GM12878 (cell line): ENCODE measurements around the gene C21orf58. TPM values are rescaled to one million over a fixed set of nuclear protein-coding genes. Genes with fewer than 3 reads are reported as not detected.

Experiments used
- ATAC-seq: fragments of 200-7000 bp; cut with Tn5 transposase; 3 replicates; pipeline ENCODE4 v1.9.1; 2020; ENCODE audit warnings: mild to moderate bottlenecking, moderate library complexity
- BruUV-seq: library from RNA; stranded (reverse); fragments of 400-500 nt; replicated peaks from 2 replicates; lab custom pipeline; 2021; lab: Mats Ljungman, UMichigan
- CTCF ChIA-PET: fragments of 300-600 bp; sonication (Branson Sonifier 250); formaldehyde crosslinking; extraction: SDS; loops from one replicate; lab custom pipeline; 2021; ENCODE audit warnings: inconsistent platforms; lab: Yijun Ruan, JAX
- POLR2A ChIA-PET: fragments of 350-600 bp; formaldehyde crosslinking; extraction: SDS; loops from one replicate; lab custom pipeline; 2021; ENCODE audit warnings: inconsistent platforms; lab: Charles Lee
- RAD21 ChIA-PET: fragments of 300-600 bp; sonication (Branson Sonifier 250); formaldehyde crosslinking; loops from one replicate; lab custom pipeline; 2023; ENCODE audit warnings: antibody characterized with exemption; ENCODE audit not compliant: unreplicated experiment; lab: Charles Lee
- SMC1A ChIA-PET: fragments of 300-600 bp; sonication (Branson Sonifier 250); formaldehyde crosslinking; loops from one replicate; lab custom pipeline; 2023; ENCODE audit not compliant: unreplicated experiment, uncharacterized antibody; lab: Charles Lee
- DNase-seq: peaks from one replicate; pipeline ENCODE4 v3.0.0-alpha.2; 2011; ENCODE audit warnings: low read depth, low spot score
- FAIRE-seq: peaks from 3 replicates; lab custom pipeline; 2011; peaks lifted over from hg19 to GRCh38; lab: Jason Lieb, UNC
- H2AFZ ChIP-seq: 2 replicates; pipeline ENCODE4 v1.6.0; 2011; ENCODE audit warnings: low read depth, low read length, control low read depth; ENCODE audit not compliant: control insufficient read depth
- H3K27ac ChIP-seq: 2 replicates; pipeline ENCODE4 v1.5.1; 2011; ENCODE audit warnings: control low read depth; ENCODE audit not compliant: control insufficient read depth, insufficient read depth
- H3K27me3 ChIP-seq, 2 experiments: replicated peaks in 1 of 2; 2 replicates each; pipeline versions ENCODE4 v1.6.0 to v1.6.1; 2011; ENCODE audit warnings: low read length in 1 of 2; ENCODE audit not compliant: control insufficient read depth in 2 of 2, insufficient read depth in 2 of 2
- H3K36me3 ChIP-seq, 2 experiments: 2 replicates each; pipeline ENCODE4 v1.5.1; 2011; ENCODE audit warnings: low read length in 1 of 2; ENCODE audit not compliant: control insufficient read depth in 2 of 2, insufficient read depth in 2 of 2
- H3K4me1 ChIP-seq: 2 replicates; pipeline ENCODE4 v1.6.1; 2011; ENCODE audit warnings: mild to moderate bottlenecking, low read length, moderate library complexity, mixed read lengths; ENCODE audit not compliant: control insufficient read depth, insufficient read depth
- H3K4me2 ChIP-seq: 2 replicates; pipeline ENCODE4 v1.6.0; 2011; ENCODE audit warnings: control low read depth; ENCODE audit not compliant: control insufficient read depth, insufficient read depth
- H3K4me3 ChIP-seq: fragments of 200-600 bp; sonication (generic); 2 replicates; pipeline ENCODE4 v1.5.1; 2016
- H3K79me2 ChIP-seq: 2 replicates; pipeline ENCODE4 v1.6.0; 2011; ENCODE audit warnings: low read length; ENCODE audit not compliant: control insufficient read depth, insufficient read depth
- H3K9ac ChIP-seq: 2 replicates; pipeline ENCODE4 v1.8.0; 2011; ENCODE audit warnings: low read length, control low read depth, mixed read lengths; ENCODE audit not compliant: control insufficient read depth, insufficient read depth
- H3K9me3 ChIP-seq: replicated peaks from 3 replicates; pipeline ENCODE4 v1.5.1; 2011; ENCODE audit warnings: mild to moderate bottlenecking, low read length; ENCODE audit not compliant: control insufficient read depth, insufficient read depth
- H4K20me1 ChIP-seq: 2 replicates; pipeline ENCODE4 v1.6.0; 2011; ENCODE audit not compliant: control insufficient read depth, insufficient read depth
- ATF7 ChIP-seq: fragments of 450-650 bp; IDR thresholded peaks from 2 replicates; pipeline ENCODE4 v1.6.1; 2016; ENCODE audit warnings: low read depth, mild to moderate bottlenecking
- CEBPZ ChIP-seq: fragments of 150-350 bp; IDR thresholded peaks from 2 replicates; pipeline ENCODE4 v1.6.1; 2016; ENCODE audit warnings: low read depth, low read length
- EP300 ChIP-seq, 2 experiments: fragments of 150-350 bp in 1 of 2; IDR thresholded peaks; 2 replicates each; pipeline ENCODE4 v1.6.1; 2011 to 2012; ENCODE audit warnings: low read depth in 2 of 2, low read length in 2 of 2, borderline replicate concordance in 1 of 2, improper control_type of control experiment in 1 of 2, inconsistent platforms in 1 of 2; ENCODE audit not compliant: control insufficient read depth in 1 of 2
- HCFC1 ChIP-seq: fragments of 150-350 bp; IDR thresholded peaks from 2 replicates; pipeline ENCODE4 v1.6.1; 2014; ENCODE audit warnings: low read length
- MAX ChIP-seq: IDR thresholded peaks from 2 replicates; pipeline ENCODE4 v1.6.1; 2012; ENCODE audit warnings: low read depth, low read length, improper control_type of control experiment
- NR2C2 ChIP-seq: IDR thresholded peaks from 2 replicates; pipeline ENCODE4 v1.6.1; 2011; ENCODE audit warnings: borderline replicate concordance, low read depth; ENCODE audit not compliant: control insufficient read depth, insufficient read length
- PAX8 ChIP-seq: fragments of 450-650 bp; IDR thresholded peaks from 2 replicates; pipeline ENCODE4 v1.6.1; 2017; ENCODE audit warnings: mild to moderate bottlenecking, moderate library complexity
- RAD51 ChIP-seq: fragments of 450-650 bp; IDR thresholded peaks from 2 replicates; pipeline ENCODE4 v1.6.1; 2016; ENCODE audit warnings: moderate library complexity, mild to moderate bottlenecking, inconsistent platforms
- SIN3A ChIP-seq: IDR thresholded peaks from 2 replicates; pipeline ENCODE4 v1.6.1; 2012; ENCODE audit warnings: low read depth, low read length, improper control_type of control experiment
- SPI1 ChIP-seq: IDR thresholded peaks from 2 replicates; pipeline ENCODE4 v1.6.1; 2011; ENCODE audit warnings: low read depth, mild to moderate bottlenecking, low read length, moderate library complexity, borderline replicate concordance; ENCODE audit not compliant: insufficient read depth
- TCF12 ChIP-seq: IDR thresholded peaks from 2 replicates; pipeline ENCODE4 v1.6.1; 2011; ENCODE audit warnings: low read depth, mild to moderate bottlenecking, low read length
- TCF3 ChIP-seq: IDR thresholded peaks from 2 replicates; pipeline ENCODE4 v1.6.1; 2012; ENCODE audit warnings: low read depth, mild to moderate bottlenecking, low read length, borderline replicate concordance; ENCODE audit not compliant: insufficient read depth
- WGBS: methylation state at CpG from one replicate; pipeline ENCODE4 v1.1.6; 2016; ENCODE audit warnings: low lambda C conversion rate; ENCODE audit not compliant: insufficient replicate concordance, insufficient coverage; ENCODE audit errors: missing lambda C conversion rate; 5-methylcytosine and 5-hydroxymethylcytosine counted together
- in situ Hi-C: fragments of 300-500 bp; cut with MboI; formaldehyde crosslinking; loops from 9 replicates; pipeline ENCODE4 v1.14.3; 2018; ENCODE audit warnings: mixed read lengths
- intact Hi-C: fragments of 100-400 bp; cut with micrococcal nuclease; formaldehyde crosslinking; loops from one replicate; pipeline ENCODE4 v1.14.2; 2022; ENCODE audit not compliant: unreplicated experiment
- polyA plus RNA-seq, 11 experiments: library from polyadenylated mRNA; depleted of rRNA in 4 of 11; unstranded in 6 of 11; stranded (reverse) in 5 of 11; fragments of >200 nt; fragmentation: Nextera tagmentation in 4 of 11; fragmentation: Illumina TruSeq in 1 of 11; extraction: Ambion mirVana in 4 of 11; extraction: Trizol in 1 of 11; gene quantifications; 1 replicate in 1 of 11; 2 replicates in 10 of 11; pipeline versions ENCODE4 v1.2.1 to v1.2.3, GENCODE V29; 2011 to 2016; ENCODE audit warnings: inconsistent platforms in 2 of 11, missing spikeins in 2 of 11, low read depth in 1 of 11
- total RNA-seq, 4 experiments: library from RNA; depleted of rRNA in 3 of 4; stranded (reverse); fragments of >200 nt in 3 of 4; fragmentation: Illumina TruSeq in 1 of 4; extraction: Trizol in 1 of 4; gene quantifications; 2 replicates each; pipeline versions ENCODE4 v1.2.1 to v1.2.3, GENCODE V29; 2013 to 2021

C21orf58 gene
- total and polyA plus RNA-seq, 10 of the 15 experiments (the other 5 are each of a cell fraction or from before 2014, with no cell fraction given), result 1.1 to 22.3 (median 11.8) TPM

- Histone ChIP-seq H3K9ac (no peak overlapping the region), H3K4me3 (no peak overlapping the region), H3K27ac (no peak overlapping the region), H3K4me2 (no peak overlapping the region), H3K36me3 (peaks cover 0 to 3% of the 10 kb centered on the region in 2 experiments; a peak in 2 of 4 replicates), H3K27me3 (no peaks in the 10 kb centered on the region), H4K20me1 (no peaks in the 10 kb centered on the region), H3K4me1 (peaks cover 5% of the 10 kb centered on the region), H3K9me3 (no peaks in the 10 kb centered on the region), H3K79me2 (peaks cover 19% of the 10 kb centered on the region), H2AFZ (no peak overlapping the region)
- DNase-seq (no peak), ATAC-seq (no peak), FAIRE-seq (no peak)
- BruUV-seq, result no TSS peak
- 96% methylated on average over 14 of the region's 14 CpGs for WGBS
- in situ Hi-C loops (no loop called here), intact Hi-C loops (no loop called here)
- SMC1A ChIA-PET, result no interaction called here
- CTCF ChIA-PET, result no interaction called here
- RAD21 ChIA-PET, result no interaction called here
- POLR2A ChIA-PET, result no interaction called here
- TF ChIP-seq PAX8 (no peak), HCFC1 (no peak), MAX (no peak), TCF3 (no peak), NR2C2 (no peak), SPI1 (no peak), RAD51 (no peak), ATF7 (no peak), TCF12 (no peak), EP300 (IDR thresholded peaks at IDR 0.05; ENCODE audit: borderline replicate concordance in 1 of 2, control insufficient read depth in 1 of 2, low read depth in 2 of 2, low read length in 2 of 2) (no peak), CEBPZ (no peak), SIN3A (no peak)
Observed at GRCh38 chr21:46316708-46317324, 6.9 kb downstream of the C21orf58 start.
